NB4 (cell line): ENCODE results near the gene UNC79.

Experiments used
- DNase-seq: peaks from one replicate; pipeline ENCODE4 v3.0.0; 2010; ENCODE audit warnings: low read depth
- H3K4me3 ChIP-seq: one replicate; pipeline ENCODE4 v1.5.1; 2011; ENCODE audit warnings: mild to moderate bottlenecking, low read depth, low read length, moderate library complexity
- MYC ChIP-seq: IDR thresholded peaks from 2 replicates; pipeline ENCODE4 v1.6.1; 2011; ENCODE audit warnings: low read depth, low read length
- POLR2A ChIP-seq: IDR thresholded peaks from 2 replicates; pipeline ENCODE4 v1.6.1; 2011; ENCODE audit warnings: mild to moderate bottlenecking; ENCODE audit not compliant: insufficient read length; ENCODE audit errors: extremely low read depth
- TF ChIP-seq, protein P1 (sequence below): IDR thresholded peaks from one replicate; pipeline ENCODE4 v1.5.1; 2012; ENCODE audit warnings: low read depth, low read length
- TF ChIP-seq, protein P2 (sequence below): IDR thresholded peaks from 2 replicates; pipeline ENCODE4 v1.6.1; 2011; ENCODE audit warnings: low read depth, low read length

The UNC79 gene

DNA sequence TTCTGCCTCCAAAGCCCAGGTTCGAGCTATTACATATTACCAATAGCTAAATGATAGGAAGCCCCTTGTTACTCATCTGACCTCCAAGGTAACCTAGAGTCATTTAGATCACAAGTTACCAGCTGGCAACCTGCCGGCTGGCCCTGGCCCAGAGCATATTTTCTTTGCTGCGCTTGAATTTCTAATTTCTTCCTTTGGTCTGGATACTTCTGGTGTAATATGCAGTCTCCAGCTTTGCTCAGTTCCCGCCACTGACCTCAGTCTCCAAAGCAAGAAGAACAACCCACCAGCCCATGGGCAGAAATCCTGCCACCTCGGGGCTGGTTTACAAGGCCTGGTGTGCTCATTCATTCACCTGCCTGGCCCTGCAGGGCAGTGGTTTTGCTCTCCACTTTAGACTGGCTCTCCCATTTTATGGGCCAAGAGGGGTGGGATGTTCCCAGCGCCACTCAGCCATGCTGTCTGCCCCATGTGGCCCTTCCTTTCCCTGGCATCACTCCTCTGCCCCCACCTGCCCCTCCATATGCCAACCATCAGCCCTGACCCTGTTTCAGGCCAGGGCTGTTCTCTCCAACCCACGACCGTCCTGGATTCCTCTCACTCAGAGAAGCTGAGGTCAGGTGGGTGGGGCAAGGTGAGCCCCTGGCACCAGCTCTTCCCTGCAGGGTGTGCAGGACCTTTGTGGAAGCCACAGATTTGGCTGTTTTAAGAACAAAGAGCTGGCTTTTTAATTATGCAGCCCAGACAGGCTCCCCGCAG, 281.5 kb downstream of the UNC79 start:
- no peak for DNase-seq
- no peak overlapping the region for H3K4me3 ChIP-seq
- TF ChIP-seq, protein P1, sequence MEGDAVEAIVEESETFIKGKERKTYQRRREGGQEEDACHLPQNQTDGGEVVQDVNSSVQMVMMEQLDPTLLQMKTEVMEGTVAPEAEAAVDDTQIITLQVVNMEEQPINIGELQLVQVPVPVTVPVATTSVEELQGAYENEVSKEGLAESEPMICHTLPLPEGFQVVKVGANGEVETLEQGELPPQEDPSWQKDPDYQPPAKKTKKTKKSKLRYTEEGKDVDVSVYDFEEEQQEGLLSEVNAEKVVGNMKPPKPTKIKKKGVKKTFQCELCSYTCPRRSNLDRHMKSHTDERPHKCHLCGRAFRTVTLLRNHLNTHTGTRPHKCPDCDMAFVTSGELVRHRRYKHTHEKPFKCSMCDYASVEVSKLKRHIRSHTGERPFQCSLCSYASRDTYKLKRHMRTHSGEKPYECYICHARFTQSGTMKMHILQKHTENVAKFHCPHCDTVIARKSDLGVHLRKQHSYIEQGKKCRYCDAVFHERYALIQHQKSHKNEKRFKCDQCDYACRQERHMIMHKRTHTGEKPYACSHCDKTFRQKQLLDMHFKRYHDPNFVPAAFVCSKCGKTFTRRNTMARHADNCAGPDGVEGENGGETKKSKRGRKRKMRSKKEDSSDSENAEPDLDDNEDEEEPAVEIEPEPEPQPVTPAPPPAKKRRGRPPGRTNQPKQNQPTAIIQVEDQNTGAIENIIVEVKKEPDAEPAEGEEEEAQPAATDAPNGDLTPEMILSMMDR: no peak
- TF ChIP-seq, protein P2, sequence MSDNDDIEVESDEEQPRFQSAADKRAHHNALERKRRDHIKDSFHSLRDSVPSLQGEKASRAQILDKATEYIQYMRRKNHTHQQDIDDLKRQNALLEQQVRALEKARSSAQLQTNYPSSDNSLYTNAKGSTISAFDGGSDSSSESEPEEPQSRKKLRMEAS: no peak
- no peak for TF ChIP-seq MYC
- TF ChIP-seq POLR2A: no peak

DNA sequence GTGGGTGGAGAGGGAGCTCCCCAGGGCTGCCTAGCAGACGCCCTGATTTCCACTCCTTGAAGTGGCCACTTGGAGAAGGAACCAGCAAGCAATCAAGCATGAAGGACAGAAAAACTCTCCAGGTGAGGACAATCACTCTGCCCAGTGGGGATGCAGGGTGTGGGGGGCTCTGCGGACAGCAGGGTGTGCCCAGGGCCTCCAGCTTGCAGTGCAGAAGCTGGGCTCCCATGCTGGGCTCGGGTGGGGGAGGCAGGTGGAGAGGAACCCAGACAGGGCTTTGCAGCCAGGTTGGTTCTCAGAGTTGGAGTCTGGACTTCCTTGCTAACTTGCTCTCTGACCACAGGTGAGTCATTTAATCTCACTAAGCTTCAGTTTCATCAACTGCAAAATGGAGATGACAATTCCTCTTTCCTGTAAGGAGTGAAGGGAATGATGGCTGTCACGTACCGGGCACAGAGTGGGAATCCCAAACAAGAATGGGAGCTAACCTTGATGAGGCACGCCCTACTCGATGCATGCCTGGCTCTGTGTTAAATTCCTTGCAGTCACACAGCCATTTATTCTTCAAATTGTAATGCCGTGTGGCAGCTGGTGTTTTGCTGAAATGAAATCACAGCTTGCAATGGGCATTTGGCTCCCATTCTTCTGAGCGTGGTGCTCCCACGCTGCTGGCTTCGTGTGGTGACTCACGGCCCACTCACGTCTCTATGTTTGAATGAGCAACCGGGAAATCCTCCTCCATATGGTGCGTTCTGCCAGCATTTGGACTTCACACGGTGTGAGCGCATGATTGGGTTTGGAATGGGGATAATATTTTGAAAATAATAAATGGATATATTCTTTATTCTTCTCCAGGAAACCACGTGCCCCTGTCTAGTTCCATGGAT, 282.3 kb downstream of the UNC79 start:
- DNase-seq: no peak
- no peak overlapping the region for H3K4me3 ChIP-seq
- TF ChIP-seq MYC (no peak), POLR2A (no peak)
- TF ChIP-seq, protein P2: no peak

DNA sequence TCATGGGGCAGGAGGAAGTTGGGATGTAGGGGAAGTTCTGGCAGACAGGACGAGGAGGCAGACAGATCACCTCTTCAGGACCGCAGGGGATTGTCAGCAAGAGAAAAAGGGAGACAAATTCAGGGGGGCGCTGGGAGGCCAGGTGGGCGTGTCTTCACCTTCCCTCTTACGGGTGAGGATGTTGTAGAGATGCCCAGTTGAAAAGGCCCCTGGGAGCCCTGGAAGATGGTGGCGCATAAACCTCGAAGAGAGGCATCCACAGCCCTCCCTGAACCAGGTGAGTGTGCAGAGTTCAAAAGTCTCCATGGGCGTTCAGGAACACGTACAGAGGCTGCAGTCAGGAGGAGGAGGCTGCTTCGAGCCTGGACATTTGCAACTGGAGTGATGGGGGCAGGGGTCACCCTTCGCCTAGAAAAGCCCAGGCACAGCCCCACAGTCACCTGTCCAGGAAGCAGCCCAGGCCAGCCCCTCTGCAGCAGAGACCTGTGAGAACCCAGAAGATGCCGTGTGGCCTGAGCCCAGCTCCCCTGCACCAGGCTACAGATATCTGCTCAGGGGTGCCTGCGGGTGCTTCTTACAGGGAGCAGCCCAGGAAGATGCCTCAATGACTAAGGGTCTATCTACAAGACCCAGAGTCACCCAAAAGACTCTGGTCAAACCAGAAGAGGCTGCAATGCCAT, 283.1 kb downstream of the UNC79 start:
- TF ChIP-seq, protein P2: no peak
- no peak for TF ChIP-seq POLR2A
- TF ChIP-seq MYC: no peak
- TF ChIP-seq, protein P1: no peak
- H3K4me3 ChIP-seq: no peak overlapping the region
- no peak for DNase-seq

DNA sequence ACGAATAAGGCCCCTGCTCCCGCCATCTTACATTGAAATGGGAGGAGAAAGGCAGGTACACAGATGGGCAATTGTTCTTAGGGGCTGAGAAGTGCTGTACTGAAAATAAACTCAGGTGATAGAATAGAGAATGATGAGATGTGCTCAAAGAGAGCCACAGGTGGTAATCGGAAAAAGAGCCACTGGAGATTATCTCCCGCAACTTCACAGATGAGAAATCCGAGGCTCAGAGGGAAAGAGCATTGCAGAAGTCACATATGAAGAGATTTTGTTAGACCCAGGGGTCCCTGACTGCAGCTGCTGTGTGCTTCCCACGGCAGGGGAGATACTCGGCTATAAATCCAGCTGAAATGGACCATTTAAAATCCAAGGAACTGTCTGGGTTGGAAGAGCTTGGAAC, 283.9 kb downstream of the UNC79 start:
- no peak overlapping the region for H3K4me3 ChIP-seq
- TF ChIP-seq POLR2A (no peak), MYC (no peak)
- TF ChIP-seq, protein P1: no peak
- TF ChIP-seq, protein P2: no peak
- no peak for DNase-seq

DNA sequence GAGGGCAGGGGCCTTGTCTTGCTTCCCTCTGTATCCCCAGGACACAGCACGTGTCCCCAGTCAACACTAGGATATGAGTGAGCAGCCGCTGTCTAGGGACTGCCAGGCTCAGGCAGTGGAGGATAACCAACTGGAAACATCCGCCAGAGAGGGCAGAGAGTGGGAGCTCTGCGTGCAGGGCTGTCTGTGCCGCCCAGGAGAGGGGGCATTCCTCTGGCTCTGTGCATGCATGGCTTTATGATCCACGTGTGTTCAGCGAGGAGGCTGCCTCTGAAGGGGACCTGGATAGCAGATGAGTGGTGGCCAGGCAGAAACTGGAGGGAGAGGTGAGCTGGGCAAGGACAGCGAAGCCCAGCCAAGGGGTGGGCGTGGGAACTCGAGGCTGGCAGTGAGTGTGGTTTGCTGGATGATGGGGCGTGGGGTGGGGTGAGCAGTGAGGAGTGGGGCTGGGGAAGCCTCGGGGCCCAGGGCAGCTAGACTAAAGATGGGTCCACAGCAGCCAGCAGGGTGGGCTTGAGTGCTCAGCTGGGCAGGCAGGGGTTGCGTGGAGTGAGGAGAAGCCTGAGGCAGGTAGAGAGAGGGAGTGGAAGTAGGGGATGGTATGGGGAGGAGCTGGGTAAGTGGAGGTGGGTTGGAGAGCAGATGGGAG, 284.7 kb downstream of the UNC79 start:
- no peak for DNase-seq
- TF ChIP-seq, protein P1: no peak
- TF ChIP-seq, protein P2: no peak
- TF ChIP-seq POLR2A (no peak), MYC (no peak)
- no peak overlapping the region for H3K4me3 ChIP-seq
